PC-3 (cell line): ENCODE results near the gene RPS6KB1. TPM values are rescaled to one million over a fixed set of nuclear protein-coding genes. Genes with fewer than 3 reads are reported as not detected.
A peak's percentile ranks its signal among the peaks of the same experiment; 100 is the strongest.
"Not testable (repeated sequence)": the region's sequence is repeated elsewhere in the genome, so short reads cannot be mapped to it uniquely, and the experiment has no call there.

Source experiments
- ATAC-seq: fragments of 200-7000 bp; cut with Tn5 transposase; 2 replicates; pipeline ENCODE4 v1.9.1; 2020; ENCODE audit warnings: mild to moderate bottlenecking, moderate library complexity
- BruUV-seq: library from RNA; stranded (reverse); fragments of 400-500 nt; replicated peaks from 2 replicates; lab custom pipeline; 2021; lab: Mats Ljungman, UMichigan
- CTCF ChIA-PET: fragments of 300-600 bp; sonication (Branson Sonifier 250); formaldehyde crosslinking; loops from one replicate; lab custom pipeline; 2022; ENCODE audit warnings: antibody characterized with exemption; lab: Charles Lee
- POLR2A ChIA-PET: fragments of 300-600 bp; sonication (Branson Sonifier 250); formaldehyde crosslinking; loops from one replicate; lab custom pipeline; 2022; ENCODE audit warnings: antibody characterized with exemption; ENCODE audit not compliant: unreplicated experiment; lab: Charles Lee
- DNase-seq: peaks from one replicate; pipeline ENCODE4 v3.0.0-alpha.2; 2015
- H2AFZ ChIP-seq: fragments of 300-600 bp; sonication (generic); 2 replicates; pipeline ENCODE4 v1.6.0; 2016; ENCODE audit warnings: antibody characterized with exemption, low read length
- H3F3A ChIP-seq: fragments of 300-600 bp; sonication (generic); one replicate; pipeline ENCODE4 v1.6.0; 2017; ENCODE audit warnings: antibody characterized with exemption, low read length, control low read depth, mild to moderate bottlenecking; ENCODE audit not compliant: unreplicated experiment
- H3K27ac ChIP-seq: fragments of 300-600 bp; sonication (generic); 2 replicates; pipeline ENCODE4 v1.5.1; 2016; ENCODE audit warnings: mild to moderate bottlenecking, low read length
- H3K27me3 ChIP-seq: fragments of 300-600 bp; sonication (generic); 2 replicates; pipeline ENCODE4 v1.6.1; 2016; ENCODE audit warnings: low read length, mixed read lengths
- H3K36me3 ChIP-seq: fragments of 300-600 bp; sonication (generic); 2 replicates; pipeline ENCODE4 v1.6.1; 2016; ENCODE audit warnings: low read depth, mixed run types, low read length, mixed read lengths
- H3K4me1 ChIP-seq: fragments of 300-600 bp; sonication (generic); 2 replicates; pipeline ENCODE4 v1.5.1; 2016; ENCODE audit warnings: low read length; ENCODE audit not compliant: insufficient read depth
- H3K4me2 ChIP-seq: fragments of 300-600 bp; sonication (generic); 2 replicates; pipeline ENCODE4 v1.6.0; 2016; ENCODE audit warnings: low read length
- H3K4me3 ChIP-seq: fragments of 300-600 bp; sonication (generic); 2 replicates; pipeline ENCODE4 v1.5.1; 2016; ENCODE audit warnings: mild to moderate bottlenecking, low read length, mixed read lengths
- H3K79me2 ChIP-seq: fragments of 300-600 bp; sonication (generic); 2 replicates; pipeline ENCODE4 v1.6.1; 2017; ENCODE audit warnings: low read length, mixed read lengths
- H3K9ac ChIP-seq: fragments of 300-600 bp; sonication (generic); 2 replicates; pipeline ENCODE4 v1.6.0; 2016; ENCODE audit warnings: mild to moderate bottlenecking, low read length
- H3K9me2 ChIP-seq: fragments of 300-600 bp; sonication (generic); replicated peaks from 2 replicates; pipeline ENCODE4 v1.6.1; 2016; ENCODE audit warnings: mixed run types, low read length, mixed read lengths
- H3K9me3 ChIP-seq: fragments of 300-600 bp; sonication (generic); 2 replicates; pipeline ENCODE4 v1.6.1; 2016; ENCODE audit warnings: low read length, mixed read lengths
- H4K20me1 ChIP-seq: fragments of 300-600 bp; sonication (generic); 2 replicates; pipeline ENCODE4 v1.6.1; 2016; ENCODE audit warnings: low read length, mixed read lengths
- CTCF ChIP-seq: fragments of 300-600 bp; sonication (generic); conservative IDR thresholded peaks from 2 replicates; pipeline ENCODE4 v1.5.1; 2017; ENCODE audit warnings: antibody characterized with exemption, low read depth, mild to moderate bottlenecking, low read length
- EZH2 ChIP-seq: fragments of 300-600 bp; sonication (generic); IDR thresholded peaks from one replicate; pipeline ENCODE4 v1.6.1; 2017; ENCODE audit warnings: antibody characterized with exemption, mild to moderate bottlenecking, low read length; ENCODE audit not compliant: unreplicated experiment
- EZH2phosphoT487 ChIP-seq: fragments of 300-600 bp; sonication (generic); IDR thresholded peaks from 2 replicates; pipeline ENCODE4 v1.6.1; 2018; ENCODE audit warnings: mild to moderate bottlenecking, antibody characterized with exemption, low read length, borderline replicate concordance
- intact Hi-C: fragments of 100-400 bp; cut with micrococcal nuclease; formaldehyde crosslinking; loops from 2 replicates; pipeline ENCODE4 v1.9.0; 2023
- total RNA-seq: library from RNA; depleted of rRNA; stranded (reverse); fragments of >200 nt; gene quantifications from 2 replicates; pipeline ENCODE4 v1.2.3, GENCODE V29; 2014

Gene RPS6KB1
- total RNA-seq, 1 experiment from 2014 or later, result 51.5 TPM

GRCh38 chr17:59851439-59852375 lies 41.2 kb upstream of the RPS6KB1 start:
- H3K27ac ChIP-seq, result peak overlapping the region; percentile 92
- H3K79me2 ChIP-seq, result peaks cover 15% of the 10 kb centered on the region
- no peaks in the 10 kb centered on the region for H3K9me2 ChIP-seq
- intact Hi-C loops, result loop anchor here (2.0 kb wide), 2 partner anchors 69 to 145 kb away; partner anchors contain the start of genes PTRH2 and VMP1
- ATAC-seq (no peak), DNase-seq (peak; percentile 35)
- TF ChIP-seq EZH2phosphoT487 (no peak), CTCF (no peak), EZH2 (no peak)
- no peak overlapping the region for H3K4me3 ChIP-seq
- H3K4me2 ChIP-seq, result no peak overlapping the region
- BruUV-seq, result no TSS peak
- no peaks in the 10 kb centered on the region for H4K20me1 ChIP-seq
- H3K27me3 ChIP-seq, result no peaks in the 10 kb centered on the region
- no peak overlapping the region for H2AFZ ChIP-seq
- H3F3A ChIP-seq, result peaks cover 1% of the 10 kb centered on the region
- H3K36me3 ChIP-seq, result no peaks in the 10 kb centered on the region
- H3K9ac ChIP-seq, result peak overlapping the region; percentile 68
- CTCF ChIA-PET, result no interaction called here
- POLR2A ChIA-PET, result interaction anchor here (0.5 kb wide), 1 partner anchor 8 kb away, joined by 5 read pairs; no protein-coding TSS in a partner anchor
- H3K4me1 ChIP-seq, result peaks cover 63% of the 10 kb centered on the region
- no peaks in the 10 kb centered on the region for H3K9me3 ChIP-seq

GRCh38 chr17:59852847-59853167 lies 40.1 kb upstream of the RPS6KB1 start:
- H3K27me3 ChIP-seq, H3K36me3 ChIP-seq, H3K4me3 ChIP-seq, H4K20me1 ChIP-seq, ATAC-seq, H3F3A ChIP-seq, H3K9me3 ChIP-seq, H3K9me2 ChIP-seq, DNase-seq: not testable (repeated sequence)
- H3K79me2 ChIP-seq, result peaks cover 20% of the 10 kb centered on the region
- H2AFZ ChIP-seq, result peak overlapping the region; percentile 22; the same call in 1 of the 2 replicates
- intact Hi-C loops, result loop anchor here (1.0 to 2.0 kb wide), 4 partner anchors 8 to 146 kb away; partner anchors contain the start of genes PTRH2 and VMP1
- POLR2A ChIA-PET, result interaction anchor here (0.6 to 1.0 kb wide), 6 partner anchors 10 to 95 kb away, joined by 3 to 46 read pairs (median 16); no protein-coding TSS in a partner anchor
- H3K27ac ChIP-seq, result peak overlapping the region; percentile 92
- H3K4me1 ChIP-seq, result peaks cover 62% of the 10 kb centered on the region
- CTCF ChIA-PET, result interaction anchor here (0.6 to 1.2 kb wide), 4 partner anchors 9 to 99 kb away, joined by 6 to 18 read pairs (median 14); no protein-coding TSS in a partner anchor
- BruUV-seq, result TSS peak; percentile 63
- peak overlapping the region; percentile 68 for H3K9ac ChIP-seq
- H3K4me2 ChIP-seq, result peak overlapping the region; percentile 43

- H2AFZ ChIP-seq, result peak overlapping the region; percentile 22; the same call in 1 of the 2 replicates
- ATAC-seq (peak; percentile 90), DNase-seq (peak; percentile 100)
- H3K36me3 ChIP-seq, result no peaks in the 10 kb centered on the region
- POLR2A ChIA-PET, result interaction anchor here (0.6 to 1.1 kb wide), 10 partner anchors 10 to 653 kb away, joined by 3 to 46 read pairs (median 11); no protein-coding TSS in a partner anchor
- intact Hi-C loops, result loop anchor here (1.0 to 2.0 kb wide), 4 partner anchors 8 to 147 kb away; partner anchors contain the start of genes PTRH2 and VMP1
- H3K27me3 ChIP-seq, result no peaks in the 10 kb centered on the region
- no peaks in the 10 kb centered on the region for H4K20me1 ChIP-seq
- peak overlapping the region; percentile 81 for H3K9ac ChIP-seq
- CTCF ChIA-PET, result interaction anchor here (0.6 to 1.2 kb wide), 8 partner anchors 8 to 225 kb away, joined by 4 to 18 read pairs (median 6); no protein-coding TSS in a partner anchor
- peaks cover 62% of the 10 kb centered on the region for H3K4me1 ChIP-seq
- H3K9me3 ChIP-seq, result no peaks in the 10 kb centered on the region
- peak overlapping the region; percentile 54 for H3K4me2 ChIP-seq
- peaks cover 7% of the 10 kb centered on the region for H3F3A ChIP-seq
- TSS peak; percentile 70 for BruUV-seq
- peak overlapping the region; percentile 92 for H3K27ac ChIP-seq
- peak; percentile 90 for TF ChIP-seq CTCF
- no peak for TF ChIP-seq EZH2phosphoT487
- no peak for TF ChIP-seq EZH2
- no peak overlapping the region for H3K4me3 ChIP-seq
- H3K9me2 ChIP-seq, result no peaks in the 10 kb centered on the region
- peaks cover 20% of the 10 kb centered on the region for H3K79me2 ChIP-seq
Measured at GRCh38 chr17:59853168-59853918, 39.6 kb upstream of the RPS6KB1 start.
